ENCODE measurements around the gene PBX1.
A peak's percentile ranks its signal among the peaks of the same experiment; 100 is the strongest.

Gene PBX1

GRCh38 chr1:164563721-164564360 lies 4.9 kb downstream of the PBX1 start (continued):
- TF ChIP-seq CTCF (tag by site-specific recombination; IDR thresholded peaks at IDR 0.05), result no peak
- TF ChIP-seq ZXDB (tag by site-specific recombination; IDR thresholded peaks at IDR 0.05), result peak; percentile 55; the same call in 1 of the 2 replicates
- peak; percentile 55; the same call in 1 of the 2 replicates for TF ChIP-seq SCRT1 (tag by site-specific recombination; IDR thresholded peaks at IDR 0.05; ENCODE audit: borderline replicate concordance)
- no peak for TF ChIP-seq ZNF140 (tag by site-specific recombination; IDR thresholded peaks at IDR 0.05)
- TF ChIP-seq INSM2 (tag by site-specific recombination; IDR thresholded peaks at IDR 0.05), result peak; percentile 44; the same call in 1 of the 2 replicates
- peak; percentile 91; the same call in 1 of the 2 replicates for TF ChIP-seq ZNF843 (tag by site-specific recombination; IDR thresholded peaks at IDR 0.05)
- TF ChIP-seq WT1 (tag by site-specific recombination; IDR thresholded peaks at IDR 0.05), result peak; percentile 72

GRCh38 chr1:164564378-164564777 lies 5.4 kb downstream of the PBX1 start:
- no peak overlapping the region for H3K4me3 ChIP-seq (ENCODE audit: low read depth, low read length)
- TF ChIP-seq HIC1 (tag by site-specific recombination; IDR thresholded peaks at IDR 0.05) (no peak), PRDM4 (tag by site-specific recombination; IDR thresholded peaks at IDR 0.05) (peak; percentile 51; the same call in 1 of the 2 replicates)
- H3K9me3 ChIP-seq (ENCODE audit: control insufficient read depth, insufficient read depth, low read depth, low read length), result no peaks in the 10 kb centered on the region
- peak overlapping the region; percentile 78 for H3K27ac ChIP-seq (ENCODE audit: extremely low read depth, low read depth, low read length)
- H3K36me3 ChIP-seq (ENCODE audit: control insufficient read depth in 2 of 2, insufficient read depth in 1 of 2, low read length in 2 of 2), result no peaks in the 10 kb centered on the region; a peak in 1 of 3 replicates
- CTCF ChIA-PET, result interaction anchor here (0.7 kb wide), 1 partner anchor 1028 kb away, joined by 5 read pairs; no protein-coding TSS in a partner anchor
- H3K4me1 ChIP-seq (ENCODE audit: control insufficient read depth, insufficient read depth, low read length), result peaks cover 32% of the 10 kb centered on the region
- POLR2A ChIA-PET, result no interaction called here

- no peak overlapping the region for H3K4me3 ChIP-seq (ENCODE audit: low read depth, low read length)
- no peaks in the 10 kb centered on the region; a peak in 1 of 3 replicates for H3K36me3 ChIP-seq (ENCODE audit: control insufficient read depth in 2 of 2, insufficient read depth in 1 of 2, low read length in 2 of 2)
- H3K4me1 ChIP-seq (ENCODE audit: control insufficient read depth, insufficient read depth, low read length), result peaks cover 32% of the 10 kb centered on the region
- no peaks in the 10 kb centered on the region for H3K9me3 ChIP-seq (ENCODE audit: control insufficient read depth, insufficient read depth, low read depth, low read length)
- ChIA-PET POLR2A (no interaction called here), CTCF (no interaction called here)
- H3K27ac ChIP-seq (ENCODE audit: extremely low read depth, low read depth, low read length), result no peak overlapping the region
- TF ChIP-seq ZSCAN4 (tag by site-specific recombination; IDR thresholded peaks at IDR 0.05), result 0 out of 2 replicates have a peak, but pooled peaks have one; percentile 25
- no peak for TF ChIP-seq AEBP2 (tag by site-specific recombination; IDR thresholded peaks at IDR 0.05; ENCODE audit: borderline replicate concordance)
- TF ChIP-seq ZBTB48 (tag by site-specific recombination; IDR thresholded peaks at IDR 0.05), result no peak
- no peak for TF ChIP-seq ZSCAN30 (tag by site-specific recombination; IDR thresholded peaks at IDR 0.05)
- no peak for TF ChIP-seq ZNF449 (tag by site-specific recombination; IDR thresholded peaks at IDR 0.05)
- TF ChIP-seq ZNF423 (tag by site-specific recombination; IDR thresholded peaks at IDR 0.05), result peak; percentile 40; the same call in 1 of the 2 replicates
- no peak for TF ChIP-seq OVOL3 (tag by site-specific recombination; IDR thresholded peaks at IDR 0.05)
These were observed 6.4 kb downstream of the PBX1 start for GRCh38 chr1:164565357-164565756.
